Right hindlimb (tissue), 1 donor: ENCODE measurements around the gene TIRAP.
"Not testable (repeated sequence)": the region's sequence is repeated elsewhere in the genome, so short reads cannot be mapped to it uniquely, and the experiment has no call there.

Experiments used
- DNase-seq: peaks from one replicate; pipeline ENCODE4 v3.0.0-alpha.2; 2018

TIRAP gene, protein sequence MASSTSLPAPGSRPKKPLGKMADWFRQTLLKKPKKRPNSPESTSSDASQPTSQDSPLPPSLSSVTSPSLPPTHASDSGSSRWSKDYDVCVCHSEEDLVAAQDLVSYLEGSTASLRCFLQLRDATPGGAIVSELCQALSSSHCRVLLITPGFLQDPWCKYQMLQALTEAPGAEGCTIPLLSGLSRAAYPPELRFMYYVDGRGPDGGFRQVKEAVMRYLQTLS

DNA sequence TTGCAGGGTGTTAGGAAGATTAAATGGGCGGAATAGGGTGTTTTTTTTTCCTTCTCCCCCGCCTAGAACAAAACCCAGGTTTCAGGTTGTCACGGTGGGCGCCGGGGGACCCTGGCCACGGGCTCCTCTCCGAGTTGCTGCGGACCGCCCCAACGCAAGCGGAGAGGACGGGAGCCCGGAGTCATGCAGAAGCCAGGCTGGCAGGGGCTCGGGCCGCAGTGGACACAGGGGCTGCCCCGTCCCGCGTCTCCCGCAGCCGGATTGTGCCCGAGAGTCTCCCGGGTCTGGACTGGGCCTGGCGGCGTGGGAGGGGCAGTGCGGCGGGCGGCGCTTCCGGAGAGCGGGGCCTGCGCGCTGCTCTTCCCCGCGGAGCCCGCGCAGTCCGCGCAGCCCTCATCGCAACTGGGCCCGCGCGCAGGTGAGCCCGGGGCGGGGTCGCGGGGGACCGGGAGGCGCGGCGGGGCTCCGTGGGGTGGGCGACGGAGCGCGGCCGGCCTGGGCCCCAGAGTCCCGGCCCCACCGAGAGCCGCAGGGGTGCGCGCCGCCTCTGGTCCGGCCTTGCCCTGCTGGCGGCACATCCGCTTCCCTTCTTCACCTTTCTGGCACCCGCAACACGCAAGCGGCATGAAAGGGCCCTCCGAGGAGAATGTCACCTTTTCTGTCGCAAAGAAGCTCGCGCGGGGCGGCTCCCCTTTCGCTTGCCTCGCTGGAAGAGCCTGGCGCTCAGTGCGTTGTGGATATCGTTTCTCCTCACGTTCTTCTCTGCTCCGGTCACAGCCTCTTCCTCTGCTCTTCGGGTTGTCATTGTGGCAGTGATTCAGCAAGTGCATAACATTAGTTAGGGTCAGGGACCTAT lies at the start of gene TIRAP:
TSS of gene TIRAP (plus strand) at position 358 of the 856 bp plus-strand sequence. CDS start 7,802 bp downstream, outside the sequence.
- DNase-seq: peak; percentile 81

DNA sequence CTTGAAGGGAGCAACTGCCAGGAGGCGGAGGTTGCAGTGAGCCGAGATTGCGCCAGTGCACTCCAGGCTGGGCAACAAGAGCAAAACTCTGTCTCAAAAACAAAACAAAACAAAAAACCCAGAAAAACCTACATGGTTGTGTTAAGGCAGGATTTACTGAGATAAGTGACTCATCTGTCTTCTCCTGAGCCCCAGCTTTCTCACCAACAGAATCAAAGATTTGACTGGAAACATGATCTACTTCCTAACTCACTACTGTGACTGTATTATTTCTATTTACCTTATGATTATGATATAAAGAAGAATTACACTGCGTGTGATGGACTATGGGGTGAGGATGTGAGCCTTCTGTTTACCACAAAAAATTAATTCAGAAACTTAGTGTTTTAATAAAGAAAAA lies 49.5 kb upstream of the TIRAP start:
- no peak for DNase-seq

DNA sequence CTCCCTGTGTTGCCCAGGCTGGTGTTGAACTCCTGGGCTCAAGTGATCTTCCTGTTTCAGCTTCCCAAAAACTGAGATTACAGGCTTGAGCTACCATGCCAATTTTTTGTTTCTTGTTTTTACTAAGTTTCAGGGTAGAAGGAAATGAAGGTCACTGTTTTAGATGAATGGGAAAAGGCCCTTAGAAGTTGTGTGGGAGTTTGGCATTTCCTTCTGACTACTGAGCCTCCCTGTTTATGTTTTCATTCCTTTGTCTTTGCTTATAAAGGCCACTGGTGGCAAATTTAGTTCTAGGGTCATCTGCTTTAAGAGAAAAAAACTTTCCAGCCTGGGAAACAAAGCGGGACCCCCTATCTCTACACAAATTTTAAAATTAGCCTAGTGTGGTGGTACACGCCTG lies 36.3 kb upstream of the TIRAP start:
- no peak for DNase-seq

DNA sequence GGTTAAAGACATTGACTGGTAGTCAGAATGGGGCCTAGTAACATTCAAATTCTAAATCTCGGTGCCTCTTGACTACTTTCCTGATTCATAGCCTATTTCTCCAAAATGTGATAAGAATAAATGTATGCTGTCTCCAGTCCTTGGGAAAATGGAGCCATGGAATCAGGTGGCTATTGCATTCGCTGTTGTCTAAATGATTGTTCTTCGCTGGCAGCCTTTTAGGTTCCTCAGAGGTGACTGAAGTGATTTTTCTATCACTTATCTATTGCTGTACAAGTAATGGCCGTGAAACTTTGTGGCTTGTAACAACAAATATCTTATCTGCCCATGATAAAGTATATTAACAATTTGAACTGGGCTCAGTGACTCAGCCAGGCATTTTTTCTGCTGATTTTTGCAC lies 29.6 kb upstream of the TIRAP start:
- DNase-seq: no peak

DNA sequence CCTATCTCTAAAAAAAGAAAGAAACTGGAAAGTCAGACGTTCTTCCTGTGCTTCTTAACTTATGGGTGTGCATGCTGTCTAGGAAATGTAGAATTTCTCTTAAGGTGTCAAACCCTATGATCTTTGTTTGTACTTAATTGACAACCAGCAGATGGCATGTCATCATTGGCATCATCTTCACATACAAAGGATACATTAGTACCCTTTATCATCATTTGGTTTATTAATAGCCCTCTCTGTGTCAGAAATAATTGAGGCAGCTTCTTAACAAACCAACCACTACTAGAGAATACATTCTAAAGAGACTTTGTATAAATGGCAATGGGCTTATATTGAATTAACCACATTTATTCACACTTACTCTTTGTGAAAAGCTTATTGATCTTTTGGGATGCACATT lies 28.1 kb upstream of the TIRAP start:
- no peak for DNase-seq

DNA sequence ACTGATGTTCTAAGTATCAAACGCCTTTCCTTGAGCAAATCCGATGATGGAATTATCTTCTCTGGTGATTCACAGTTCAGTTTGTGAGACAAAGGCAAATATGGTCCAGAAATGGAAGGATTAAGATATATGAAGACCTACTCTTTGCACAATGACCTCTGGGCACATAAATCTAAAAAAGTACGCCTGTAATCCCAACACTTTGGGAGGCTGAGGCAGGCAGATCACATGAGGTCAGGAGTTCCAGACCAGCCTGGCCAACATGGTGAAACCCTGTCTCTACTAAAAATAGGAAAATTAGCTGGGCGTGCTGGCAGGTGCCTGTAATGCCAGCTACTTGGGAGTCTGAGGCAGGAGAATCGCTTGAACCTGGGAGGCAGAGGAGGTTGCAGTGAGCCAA lies 27.4 kb upstream of the TIRAP start:
- DNase-seq: not testable (repeated sequence)

DNA sequence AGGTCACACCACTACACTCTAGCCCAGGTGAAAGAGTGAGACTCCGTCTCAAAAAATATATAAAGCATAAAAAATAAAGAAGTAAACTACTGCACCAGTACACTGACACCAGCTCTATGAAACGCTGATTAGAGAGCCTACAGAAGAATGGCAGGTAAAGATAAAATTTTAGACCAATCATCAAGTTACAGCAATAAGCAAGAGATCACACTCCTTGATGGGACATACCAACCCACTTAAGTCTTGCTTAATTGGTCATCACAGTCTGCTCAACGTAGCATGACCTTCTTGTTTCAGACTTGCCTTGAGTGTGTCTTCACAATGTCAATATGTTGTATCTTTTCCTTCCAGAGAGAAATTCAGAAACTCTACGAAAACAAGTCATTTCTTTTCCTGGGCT lies 26.7 kb upstream of the TIRAP start:
- no peak for DNase-seq

DNA sequence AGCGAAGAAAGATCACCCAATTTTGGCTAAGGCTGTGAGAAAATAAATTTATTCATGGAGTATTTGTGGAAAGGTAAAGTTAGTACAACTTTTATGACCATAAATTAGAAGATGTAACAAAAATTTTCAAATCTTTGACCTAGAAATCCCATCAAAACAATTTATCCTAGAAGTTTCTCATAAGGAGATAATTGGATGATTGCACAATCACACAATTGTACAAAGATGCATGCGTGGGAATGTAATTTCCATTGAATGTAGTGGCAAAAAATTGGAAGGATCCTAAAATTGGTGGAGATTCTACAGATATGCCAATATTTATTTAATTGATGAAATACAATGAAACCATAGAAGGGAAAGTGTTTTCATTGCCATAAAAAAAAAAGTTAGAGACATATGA lies 25.7 kb upstream of the TIRAP start:
- no peak for DNase-seq

DNA sequence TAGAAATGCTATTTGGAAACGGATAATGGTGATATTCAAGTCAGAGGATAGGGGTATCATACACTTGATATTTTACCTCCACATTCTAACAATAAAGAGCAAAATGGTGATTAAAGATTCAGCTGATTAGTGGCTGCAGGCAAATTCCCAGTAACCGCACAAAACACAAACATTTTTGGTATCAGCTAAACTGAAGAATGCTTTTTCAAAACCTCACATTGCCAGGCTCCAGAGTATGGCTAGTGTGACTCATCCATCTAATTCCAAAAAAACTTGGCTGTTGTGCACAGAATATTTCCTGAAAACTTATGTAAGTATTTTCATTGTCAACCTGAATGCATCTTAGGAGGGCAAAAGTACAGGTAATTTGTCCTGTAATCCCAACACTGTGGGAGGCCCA lies 25.1 kb upstream of the TIRAP start:
- no peak for DNase-seq

DNA sequence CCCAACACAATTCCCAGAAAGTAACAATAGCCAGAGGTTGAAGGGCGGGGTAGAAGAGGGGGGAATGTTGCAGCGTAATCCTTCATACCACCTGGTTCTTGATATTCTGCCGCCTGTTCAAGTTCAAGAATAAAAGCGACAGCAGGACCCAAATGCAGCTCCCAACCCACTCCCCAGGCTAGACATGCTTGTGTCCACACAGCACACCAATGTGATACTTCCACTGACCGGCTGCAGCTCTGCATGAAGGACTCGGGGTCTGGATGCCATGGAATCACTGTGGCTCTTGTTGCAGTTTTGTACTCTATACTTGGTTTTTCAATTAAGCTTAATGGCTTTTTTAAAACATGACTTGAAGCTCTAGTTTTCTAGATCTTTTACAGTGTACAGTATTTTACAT lies 20.7 kb upstream of the TIRAP start:
- no peak for DNase-seq

DNA sequence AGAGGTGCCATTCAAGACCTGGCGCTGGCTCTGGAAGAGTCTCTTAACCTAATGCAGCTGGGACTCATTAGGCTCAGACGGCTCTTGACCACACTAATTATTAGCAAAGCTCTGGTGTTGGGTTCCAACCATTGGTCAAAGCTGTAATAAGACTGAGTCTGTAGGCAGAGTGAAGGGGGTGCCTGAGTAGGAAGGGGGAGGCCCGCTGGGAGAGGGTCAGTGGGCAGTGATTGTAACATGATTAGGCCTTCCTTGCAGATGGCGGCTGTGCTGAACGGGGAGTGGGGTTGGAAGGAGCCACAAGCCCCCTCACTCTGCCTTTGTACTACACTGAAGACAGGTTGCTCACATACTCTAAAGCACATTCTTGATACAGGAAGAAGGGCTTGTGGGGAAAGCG lies 19.4 kb upstream of the TIRAP start:
- DNase-seq: no peak

DNA sequence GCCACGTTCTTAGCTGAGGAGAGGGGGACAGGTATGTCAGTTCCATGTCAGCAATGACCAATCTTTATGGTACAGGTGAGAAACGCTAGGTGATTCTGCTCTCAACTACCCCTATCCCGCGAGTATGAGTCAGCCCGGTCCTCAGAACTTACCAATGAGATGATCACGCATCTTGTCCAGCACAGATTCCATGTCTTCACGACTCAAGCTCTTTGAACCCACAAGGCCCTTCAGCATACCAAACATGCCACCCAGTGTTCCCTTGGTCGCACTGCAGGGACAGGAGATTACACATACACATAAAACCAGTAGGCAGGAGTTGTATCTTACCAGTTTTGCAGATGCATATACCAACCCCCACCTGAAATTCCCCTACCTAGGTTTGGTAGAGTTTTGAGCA lies 17.1 kb upstream of the TIRAP start:
- DNase-seq: no peak

DNA sequence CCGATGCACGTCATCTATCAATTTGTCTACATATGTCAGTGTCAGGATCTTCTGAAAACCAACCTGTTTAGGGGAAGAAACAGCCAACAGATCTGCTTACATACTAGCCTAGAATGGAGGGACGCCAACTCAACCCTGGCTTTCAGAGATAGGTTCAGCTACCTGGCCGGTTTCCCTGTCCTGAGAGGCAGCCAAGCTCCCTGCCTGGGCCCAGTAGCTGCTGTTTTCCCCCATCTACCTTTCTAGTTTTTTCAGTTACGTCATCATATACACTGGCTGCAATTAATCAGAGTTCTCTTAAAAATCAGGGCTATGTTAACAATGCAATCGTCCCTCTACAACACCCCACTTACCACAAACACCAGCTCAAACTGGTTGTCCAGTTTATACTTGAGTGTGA lies 15.2 kb upstream of the TIRAP start:
- no peak for DNase-seq

DNA sequence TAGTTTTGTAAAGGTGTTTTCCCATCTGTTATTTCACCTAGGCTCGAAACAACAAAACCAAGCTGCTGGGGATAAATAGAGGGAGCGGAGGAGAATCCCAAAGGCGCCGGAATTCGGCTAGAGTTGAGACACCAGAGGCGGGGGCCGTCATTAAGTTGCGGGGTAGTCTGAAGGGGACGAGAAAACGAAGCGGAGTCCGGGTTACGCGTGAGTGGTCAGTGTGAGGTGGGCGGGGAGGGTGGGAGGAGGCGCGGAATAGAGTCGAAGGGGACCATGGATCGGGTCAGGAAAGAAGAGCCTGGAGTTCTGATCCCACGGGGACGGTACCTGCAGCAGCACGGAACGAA lies 14.6 kb upstream of the TIRAP start:
- DNase-seq: no peak

DNA sequence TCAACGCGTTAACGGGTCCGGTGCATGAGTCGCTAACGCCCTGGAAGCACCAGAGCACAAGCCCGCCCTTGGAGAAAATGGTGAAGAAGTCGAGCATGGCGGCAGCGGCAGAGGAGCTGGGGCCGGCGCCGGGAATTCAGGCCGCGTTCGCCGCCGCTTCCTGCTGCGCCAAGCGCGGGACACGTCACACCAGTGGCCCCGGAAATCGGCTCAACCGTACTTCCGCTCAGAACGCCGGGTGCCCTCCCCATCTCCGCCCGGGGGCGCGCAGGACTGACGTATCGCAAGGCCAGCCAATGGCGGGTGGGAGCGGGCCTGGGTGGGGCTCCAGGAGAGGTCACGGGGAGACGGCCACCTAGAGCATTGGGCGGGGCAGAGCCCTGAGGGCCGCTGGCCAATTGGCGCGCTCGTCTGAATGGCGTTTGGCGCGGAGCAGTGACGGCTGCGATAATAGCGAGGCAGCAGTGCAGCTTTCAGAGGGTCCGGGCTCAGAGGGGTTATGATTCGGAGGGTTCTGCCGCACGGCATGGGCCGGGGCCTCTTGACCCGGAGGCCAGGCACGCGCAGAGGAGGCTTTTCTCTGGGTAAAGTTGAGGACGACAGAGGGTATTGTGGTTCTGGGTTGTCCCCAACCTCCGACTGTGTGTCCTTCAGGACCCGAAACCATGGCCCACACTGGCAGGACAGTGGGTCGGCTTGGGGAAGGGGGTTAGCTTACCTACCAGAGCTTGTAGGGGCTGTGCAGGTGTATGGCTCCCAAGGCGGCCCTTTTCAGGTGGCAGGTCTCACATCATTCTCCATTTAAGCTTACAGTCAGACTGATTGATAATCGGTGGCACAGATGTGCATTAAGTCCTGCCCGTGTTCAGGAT lies 13.9 kb upstream of the TIRAP start, which contains the start of the genes FOXRED1 and SRPRA:
TSS of gene FOXRED1 (plus strand) at position 447 of the 872 bp plus-strand sequence. CDS start at position 500, 53 bp downstream.
TSS of gene SRPRA (minus strand) at position 188 of the 872 bp plus-strand sequence. CDS start at position 97, 91 bp downstream.
- DNase-seq: peak; percentile 100

DNA sequence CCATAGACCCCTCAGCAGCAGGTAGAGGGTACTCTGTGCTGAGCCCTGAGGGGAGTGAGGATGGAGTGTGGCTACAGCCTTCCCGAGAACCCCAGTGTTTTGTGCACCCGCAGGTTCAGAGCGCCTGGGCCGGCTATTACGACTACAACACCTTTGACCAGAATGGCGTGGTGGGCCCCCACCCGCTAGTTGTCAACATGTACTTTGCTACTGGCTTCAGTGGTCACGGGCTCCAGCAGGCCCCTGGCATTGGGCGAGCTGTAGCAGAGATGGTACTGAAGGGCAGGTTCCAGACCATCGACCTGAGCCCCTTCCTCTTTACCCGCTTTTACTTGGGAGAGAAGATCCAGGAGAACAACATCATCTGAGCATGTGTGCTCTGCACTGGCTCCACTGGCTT lies 5.6 kb upstream of the TIRAP start:
- no peak for DNase-seq

DNA sequence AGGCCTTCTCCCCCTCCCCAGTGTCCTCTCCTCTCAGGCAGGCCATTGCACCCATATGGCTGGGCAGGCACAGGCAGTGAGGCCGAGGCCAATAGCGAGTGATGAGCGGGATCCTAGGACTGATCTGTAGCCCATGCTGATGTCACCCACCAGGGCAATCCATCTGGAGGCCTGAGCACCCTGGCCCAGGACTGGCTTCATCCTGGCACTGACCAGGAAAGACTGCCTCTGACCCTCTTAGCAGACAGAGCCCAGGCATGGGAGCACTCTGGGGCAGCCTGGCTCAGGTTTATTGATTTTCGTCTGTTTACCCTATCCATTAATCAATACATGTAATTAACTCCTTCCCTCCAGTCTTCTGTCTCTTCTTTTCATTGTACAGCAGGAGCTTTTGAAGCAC lies 5.1 kb upstream of the TIRAP start:
- DNase-seq: no peak

DNA sequence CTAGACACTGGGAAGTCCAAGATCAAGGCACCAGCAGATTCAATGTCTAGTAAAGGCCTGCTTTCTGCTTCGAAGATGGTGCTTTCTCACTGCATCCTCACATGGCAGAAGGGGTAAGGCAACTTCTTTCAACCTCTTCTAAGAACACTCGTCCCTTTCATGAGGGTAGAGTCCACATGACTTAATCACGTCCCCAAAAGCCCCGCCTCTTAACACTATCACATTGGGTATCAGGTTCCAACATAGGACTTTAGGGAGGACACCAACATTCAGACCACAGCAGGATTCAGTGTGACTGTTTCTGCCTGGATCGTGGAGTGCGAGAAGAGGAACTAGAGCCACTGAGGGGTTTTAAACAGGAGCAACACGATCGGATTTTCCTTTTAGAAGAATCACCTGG lies 3.7 kb upstream of the TIRAP start:
- no peak for DNase-seq

DNA sequence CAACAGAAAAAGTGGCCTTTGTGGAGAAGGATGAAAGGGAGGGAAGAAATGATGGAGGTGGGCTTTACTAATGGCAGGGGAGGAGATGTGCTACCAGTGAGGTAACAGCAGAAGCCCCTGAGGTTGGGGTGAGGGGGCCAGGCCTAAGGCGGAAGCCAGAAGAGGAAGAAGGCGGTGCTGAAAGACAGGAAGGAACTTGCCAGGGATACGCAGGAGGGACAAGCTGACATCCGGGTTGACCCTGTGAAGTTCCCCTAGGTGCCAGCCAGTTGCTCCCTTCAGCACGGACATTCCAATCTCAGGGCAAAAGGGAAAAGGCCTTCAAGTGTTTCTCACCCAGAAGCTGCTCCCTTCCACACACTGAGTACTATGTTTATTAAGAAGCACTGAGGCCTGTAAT lies 2.3 kb upstream of the TIRAP start:
- no peak for DNase-seq

DNA sequence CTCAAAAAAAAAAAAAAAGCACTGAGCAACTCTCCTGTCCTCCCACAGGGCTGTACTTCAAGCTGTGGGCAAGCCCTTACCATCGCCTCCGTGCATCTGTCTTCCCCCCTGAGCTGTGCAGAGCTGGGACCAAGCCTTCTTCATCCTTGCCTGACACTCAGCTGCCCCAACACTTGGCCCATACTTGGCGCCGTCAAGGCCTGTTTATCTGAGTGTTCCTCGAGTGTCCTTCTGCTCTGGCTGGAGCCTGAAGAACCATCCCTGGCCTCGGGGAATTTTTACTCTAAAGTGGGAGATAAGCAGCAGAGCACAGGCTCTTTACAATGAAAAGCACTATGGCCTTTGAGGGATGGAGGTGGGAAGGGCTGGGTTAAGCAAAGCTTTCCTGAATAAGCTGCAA lies 1.6 kb upstream of the TIRAP start:
- DNase-seq: no peak

DNA sequence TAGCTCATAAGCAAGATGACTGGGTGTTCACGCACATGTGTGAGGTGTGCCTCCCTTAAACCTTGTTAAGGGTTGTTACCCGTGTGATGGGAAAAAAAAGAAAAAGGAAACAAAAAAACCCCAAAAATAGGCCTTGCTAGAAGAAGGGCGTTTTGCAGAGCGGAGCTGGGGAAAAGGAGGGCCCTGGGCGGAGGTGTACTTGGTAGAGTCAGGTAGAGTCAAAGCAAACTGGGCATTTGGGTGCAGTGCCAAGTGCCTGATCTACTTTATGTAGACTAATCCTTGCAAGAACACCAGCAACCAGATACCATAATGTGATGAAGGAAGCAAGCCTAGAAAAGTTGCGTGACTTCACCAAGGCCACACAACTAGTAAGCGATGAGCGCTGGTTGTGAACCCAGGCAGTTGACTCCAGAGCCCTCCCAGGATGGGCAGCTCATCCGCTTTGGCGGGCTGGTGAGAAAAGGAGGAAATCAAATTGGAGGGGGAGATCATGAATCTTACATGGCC lies 1.2 kb upstream of the TIRAP start:
- DNase-seq: no peak

DNA sequence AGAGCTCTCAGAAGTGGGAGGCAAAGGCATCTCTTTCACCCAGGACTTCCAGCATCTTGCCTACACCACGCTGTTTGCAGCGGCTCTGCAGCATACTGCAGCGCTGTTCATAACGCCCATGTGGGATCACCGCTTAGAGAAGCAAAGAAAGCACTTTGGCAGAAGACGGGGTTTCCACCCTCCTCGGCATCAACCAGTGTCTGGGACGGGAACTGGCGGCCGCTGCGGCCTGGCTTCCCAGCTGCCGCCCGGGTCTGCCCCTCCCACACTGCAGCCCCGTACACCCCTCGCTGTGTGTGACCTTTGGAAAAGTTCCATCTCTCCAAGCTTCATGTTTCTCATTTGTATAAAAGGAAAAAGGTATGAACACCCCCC lies 545 bp upstream of the TIRAP start:
- peak; percentile 83 for DNase-seq

DNA sequence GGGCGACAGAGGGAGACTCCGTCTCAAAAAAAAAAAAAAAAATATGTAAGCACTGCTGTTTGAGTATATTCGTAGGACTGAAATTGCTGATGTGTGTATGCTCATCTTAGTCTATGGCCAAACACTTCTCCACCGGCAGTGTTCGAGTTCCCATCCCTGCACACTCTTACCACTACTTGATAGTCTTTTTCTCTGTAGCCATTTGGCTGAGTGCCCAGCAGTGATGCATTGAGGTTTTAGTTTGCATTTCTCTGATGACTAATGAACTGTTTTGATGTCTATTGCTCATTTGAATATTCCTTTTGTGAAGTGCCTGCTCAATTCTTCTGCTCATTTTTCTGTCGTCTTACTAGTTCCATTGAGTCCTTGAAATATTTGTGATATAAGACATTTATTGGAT lies 1.9 kb downstream of the TIRAP start:
- DNase-seq: no peak
